ENCODE results near the gene NTHL1. TPM values are rescaled to one million over a fixed set of nuclear protein-coding genes. Genes with fewer than 3 reads are reported as not detected.
"Not testable (repeated sequence)": the region's sequence is repeated elsewhere in the genome, so short reads cannot be mapped to it uniquely, and the experiment has no call there.

Gene NTHL1
- total RNA-seq, 2 donors from 2014 or later: 16.4 to 24.9 TPM

- Histone ChIP-seq H3K9me3 (no peaks in the 10 kb centered on the region), H3K4me1 (replicated peaks) (peaks cover 9% of the 10 kb centered on the region), H3K4me3 (no peak within 1 kb of the TSS), H3K36me3 (no peaks in the 10 kb centered on the region), H3K27me3 (replicated peaks; ENCODE audit: insufficient read depth) (peaks cover 5% of the 10 kb centered on the region), H3K27ac (no peak within 1 kb of the TSS)
- 5% methylated on average over 10 of the region's 33 CpGs for WGBS
- TF ChIP-seq POLR2A (IDR thresholded peaks at IDR 0.05) (no peak), POLR2AphosphoS5 (IDR thresholded peaks at IDR 0.05) (no peak), CTCF (IDR thresholded peaks at IDR 0.05) (no peak)
- intact Hi-C loops (cut with DNase I): no loop called here
- DNase-seq (ENCODE audit: low spot score): no peak
Measured at GRCh38 chr16:2019518-2019920, 28.1 kb downstream of the NTHL1 start, which contains the start of gene NPW. Gene NPW, plus strand, starts transcription at chr16:2019785.

DNA sequence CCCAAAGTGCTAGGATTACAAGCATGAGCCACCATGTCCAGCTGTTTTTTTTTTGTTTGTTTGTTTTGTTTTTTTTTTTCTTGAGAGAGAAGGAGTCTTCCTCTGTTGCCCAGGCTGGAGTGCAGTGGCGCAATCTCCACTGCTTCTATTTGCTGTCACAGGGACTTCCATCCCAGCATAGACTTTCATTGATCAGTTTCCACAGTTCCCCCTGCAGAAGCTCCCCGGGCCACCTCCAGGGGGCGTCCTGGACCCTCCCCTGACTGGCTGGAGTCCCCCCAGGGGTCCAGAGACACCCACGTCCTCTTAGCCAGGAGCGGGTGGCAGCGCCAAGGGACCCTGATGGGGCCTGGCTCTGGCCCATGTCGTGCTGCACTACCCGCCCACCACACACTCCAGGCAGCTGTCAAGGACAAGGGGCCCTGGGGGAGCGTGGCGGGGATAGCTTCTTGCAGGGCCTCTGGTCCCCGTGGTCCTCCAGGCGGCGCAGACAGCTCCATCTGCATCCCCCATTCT lies 31.2 kb downstream of the NTHL1 start:
- H3K4me3 ChIP-seq: no peak overlapping the region
- 40% methylated on average over 13 of the region's 13 CpGs for WGBS
- peaks cover 5% of the 10 kb centered on the region for H3K27me3 ChIP-seq (replicated peaks; ENCODE audit: insufficient read depth)
- peaks cover 9% of the 10 kb centered on the region for H3K4me1 ChIP-seq (replicated peaks)
- H3K36me3 ChIP-seq: no peaks in the 10 kb centered on the region
- DNase-seq (ENCODE audit: low spot score): no peak
- intact Hi-C loops (cut with DNase I): no loop called here
- H3K9me3 ChIP-seq: no peaks in the 10 kb centered on the region
- TF ChIP-seq POLR2AphosphoS5 (IDR thresholded peaks at IDR 0.05): no peak
- no peak for TF ChIP-seq CTCF (IDR thresholded peaks at IDR 0.05)
- TF ChIP-seq POLR2A (IDR thresholded peaks at IDR 0.05): no peak
- no peak overlapping the region for H3K27ac ChIP-seq

- intact Hi-C loops (cut with DNase I): no loop called here
- 86% methylated on average over 7 of the region's 7 CpGs for WGBS
- no peak for TF ChIP-seq POLR2AphosphoS5 (IDR thresholded peaks at IDR 0.05)
- TF ChIP-seq POLR2A (IDR thresholded peaks at IDR 0.05): no peak
- TF ChIP-seq CTCF (IDR thresholded peaks at IDR 0.05): no peak
Measured at GRCh38 chr16:2015947-2016208, 31.8 kb downstream of the NTHL1 start.

GRCh38 chr16:2015117-2015946 lies 32.3 kb downstream of the NTHL1 start:
- no peaks in the 10 kb centered on the region for H3K9me3 ChIP-seq
- H3K27me3 ChIP-seq (replicated peaks; ENCODE audit: insufficient read depth): peaks cover 4% of the 10 kb centered on the region
- peaks cover 6% of the 10 kb centered on the region for H3K4me1 ChIP-seq (replicated peaks)
- TF ChIP-seq CTCF (IDR thresholded peaks at IDR 0.05) (no peak), POLR2AphosphoS5 (IDR thresholded peaks at IDR 0.05) (no peak), POLR2A (IDR thresholded peaks at IDR 0.05) (peak; percentile 15)
- intact Hi-C loops (cut with DNase I): no loop called here
- DNase-seq (ENCODE audit: low spot score): no peak
- WGBS: 71% methylated on average over 23 of the region's 24 CpGs
- no peaks in the 10 kb centered on the region for H3K36me3 ChIP-seq
- no peak overlapping the region for H3K4me3 ChIP-seq
- no peak overlapping the region for H3K27ac ChIP-seq

More at GRCh38 chr16:2015947-2016208, 31.8 kb downstream of the NTHL1 start:
- H3K4me1 ChIP-seq (replicated peaks): peaks cover 9% of the 10 kb centered on the region
- H3K36me3 ChIP-seq: no peaks in the 10 kb centered on the region
- peaks cover 5% of the 10 kb centered on the region for H3K27me3 ChIP-seq (replicated peaks; ENCODE audit: insufficient read depth)
- H3K4me3 ChIP-seq: no peak overlapping the region
- no peak overlapping the region for H3K27ac ChIP-seq
- no peaks in the 10 kb centered on the region for H3K9me3 ChIP-seq
- no peak for DNase-seq (ENCODE audit: low spot score)

DNA sequence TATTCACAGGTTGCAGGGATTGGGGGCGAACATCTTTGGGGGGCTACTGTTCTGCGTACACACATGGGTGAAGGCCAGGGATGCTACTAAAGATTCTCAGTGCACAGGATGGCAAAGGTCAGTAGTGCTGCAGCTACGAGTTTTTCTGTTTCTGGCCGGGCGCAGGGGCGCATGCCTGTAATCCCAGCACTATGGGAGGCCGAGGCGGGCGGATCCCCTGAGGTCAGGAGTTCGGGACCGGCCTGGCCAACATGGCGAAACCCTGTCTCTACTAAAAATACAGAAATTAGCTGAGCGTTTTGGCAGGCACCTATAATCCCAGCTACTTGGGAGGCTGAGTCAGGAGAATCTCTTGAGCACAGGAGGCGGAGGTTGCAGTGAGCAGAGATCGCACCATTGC lies 34.1 kb downstream of the NTHL1 start:
- H3K27me3 ChIP-seq (replicated peaks; ENCODE audit: insufficient read depth): no peaks in the 10 kb centered on the region
- no peaks in the 10 kb centered on the region for H3K36me3 ChIP-seq
- no peak overlapping the region for H3K27ac ChIP-seq
- no peaks in the 10 kb centered on the region for H3K9me3 ChIP-seq
- H3K4me3 ChIP-seq: no peak overlapping the region
- 81% methylated on average over 15 of the region's 15 CpGs for WGBS
- intact Hi-C loops (cut with DNase I): no loop called here
- TF ChIP-seq POLR2AphosphoS5 (IDR thresholded peaks at IDR 0.05): no peak
- no peak for TF ChIP-seq POLR2A (IDR thresholded peaks at IDR 0.05)
- no peak for TF ChIP-seq CTCF (IDR thresholded peaks at IDR 0.05)
- DNase-seq (ENCODE audit: low spot score): no peak
- H3K4me1 ChIP-seq (replicated peaks): peaks cover 9% of the 10 kb centered on the region

DNA sequence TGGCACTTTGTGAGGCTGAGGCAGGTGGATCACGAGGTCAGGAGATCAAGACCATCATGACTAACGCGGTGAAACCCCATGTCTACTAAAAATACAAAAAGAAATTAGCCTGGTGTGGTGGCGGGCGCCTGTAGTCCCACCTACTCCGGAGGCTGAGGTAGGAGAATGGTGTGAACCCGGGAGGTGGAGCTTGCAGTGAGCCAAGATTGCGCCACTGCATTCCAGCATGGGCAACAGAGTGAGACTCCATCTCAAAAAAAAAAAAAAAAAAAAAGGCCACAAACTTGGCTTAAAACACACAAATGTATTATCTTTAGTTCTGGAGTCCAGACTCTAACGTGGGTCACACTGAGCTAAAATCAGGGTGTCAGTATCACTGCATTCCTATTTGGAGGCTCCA lies 35.9 kb downstream of the NTHL1 start:
- H3K27ac ChIP-seq; H3K27me3 ChIP-seq (replicated peaks; ENCODE audit: insufficient read depth); DNase-seq (ENCODE audit: low spot score); H3K4me3 ChIP-seq; H3K36me3 ChIP-seq; intact Hi-C loops (cut with DNase I); H3K9me3 ChIP-seq: not testable (repeated sequence)
- peaks cover 24% of the 10 kb centered on the region for H3K4me1 ChIP-seq (replicated peaks)
- 83% methylated on average over 9 of the region's 9 CpGs for WGBS
